ENCODE measurements around the gene ADSS1.

Gene ADSS1

GRCh38 chr14:104723651-104724406, at the start of gene ADSS1:
Gene ADSS1, plus strand, starts transcription at chr14:104724229. Its CDS starts 42 bp downstream, at chr14:104724271.
- in situ Hi-C loops (cut with MboI; ENCODE audit: low sequenced_read_pairs) = no loop called here

DNA sequence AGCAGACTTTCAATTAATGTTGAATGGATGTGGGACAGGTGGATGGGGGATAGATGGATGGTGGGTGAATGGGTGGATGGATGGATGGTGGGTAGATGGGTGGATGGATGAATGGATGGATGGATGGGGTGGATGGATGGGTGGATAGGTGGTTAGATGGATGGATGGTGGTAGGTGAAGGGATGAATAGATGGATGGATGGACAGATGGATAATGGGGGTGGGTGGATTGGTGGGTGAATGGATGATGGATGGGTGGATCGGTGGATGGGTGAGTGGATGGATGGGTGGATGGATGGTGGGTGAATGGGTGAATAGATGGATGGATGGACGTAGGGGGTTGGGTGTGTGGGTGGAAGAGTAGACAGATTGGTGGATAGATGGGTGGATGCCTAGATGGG, 48.6 kb upstream of the ADSS1 start:
- in situ Hi-C loops (cut with MboI; ENCODE audit: low sequenced_read_pairs) = no loop called here

DNA sequence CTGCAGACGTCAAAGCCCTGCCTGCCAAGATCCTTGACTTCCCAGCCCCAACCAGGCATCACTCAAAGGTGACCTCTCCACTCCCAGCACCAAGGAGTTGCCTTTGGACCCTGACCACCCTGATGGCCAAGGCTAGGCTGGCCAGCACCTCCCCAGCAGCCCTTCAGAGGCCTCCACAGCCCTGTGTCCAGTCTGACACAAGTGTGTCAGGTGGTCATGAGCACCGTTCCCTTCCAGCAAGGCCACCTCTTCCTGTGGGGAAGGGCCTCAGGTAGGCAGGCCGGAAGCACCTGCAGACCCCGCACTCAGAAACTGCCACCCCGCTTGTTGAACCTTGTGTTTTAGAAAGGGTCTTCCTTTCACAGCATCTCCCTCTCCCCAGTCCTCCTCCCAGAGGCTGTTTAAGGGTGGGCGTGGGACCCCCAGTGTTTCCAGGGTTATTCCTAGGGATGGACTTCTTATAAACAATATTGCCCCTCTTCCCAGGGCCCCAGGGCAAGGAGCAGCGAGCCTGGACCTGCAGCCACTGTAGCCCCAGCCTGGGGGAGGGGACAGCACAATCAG, 47.8 kb upstream of the ADSS1 start:
- in situ Hi-C loops (cut with MboI; ENCODE audit: low sequenced_read_pairs) = no loop called here

DNA sequence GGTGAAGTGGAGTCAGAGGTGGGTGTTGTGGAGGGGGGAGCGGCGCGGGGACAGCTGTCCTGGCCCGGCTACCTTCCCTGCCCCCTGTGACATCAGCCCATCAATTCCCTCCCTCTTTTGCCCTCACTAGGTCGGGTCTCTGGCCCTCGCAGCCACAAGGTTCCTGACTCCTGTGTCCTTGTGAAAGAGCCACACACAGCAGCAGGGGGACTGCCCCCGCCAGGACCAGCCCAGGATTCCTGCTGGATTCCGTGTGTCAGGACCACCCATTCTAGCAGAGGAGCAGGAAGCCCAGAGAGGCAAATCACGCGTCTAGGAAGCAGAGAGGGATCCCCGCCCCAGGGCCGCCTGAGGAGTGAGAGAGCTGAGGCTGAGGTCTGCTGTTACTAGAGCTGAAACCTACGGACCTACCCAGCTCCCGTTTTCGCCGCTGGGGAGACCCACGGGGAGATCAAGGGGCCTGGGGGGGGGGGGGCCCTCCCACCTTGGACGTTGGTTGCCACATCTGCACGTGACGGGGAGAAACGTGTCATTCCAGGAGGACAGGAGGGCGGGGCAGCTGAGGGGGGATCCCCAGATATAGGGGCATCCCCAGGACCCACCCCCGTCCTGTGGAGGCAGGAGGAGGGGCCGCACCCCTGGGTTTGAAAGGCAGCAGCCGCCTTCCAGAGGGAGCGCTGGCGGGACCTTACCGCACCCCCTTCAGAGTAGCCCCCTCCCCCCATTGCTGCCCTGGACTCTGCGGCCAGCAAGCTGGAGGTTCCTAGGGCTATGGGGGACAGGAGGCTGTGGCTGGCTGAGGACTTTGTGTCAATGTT, 47.1 kb upstream of the ADSS1 start:
- in situ Hi-C loops (cut with MboI; ENCODE audit: low sequenced_read_pairs) = no loop called here

DNA sequence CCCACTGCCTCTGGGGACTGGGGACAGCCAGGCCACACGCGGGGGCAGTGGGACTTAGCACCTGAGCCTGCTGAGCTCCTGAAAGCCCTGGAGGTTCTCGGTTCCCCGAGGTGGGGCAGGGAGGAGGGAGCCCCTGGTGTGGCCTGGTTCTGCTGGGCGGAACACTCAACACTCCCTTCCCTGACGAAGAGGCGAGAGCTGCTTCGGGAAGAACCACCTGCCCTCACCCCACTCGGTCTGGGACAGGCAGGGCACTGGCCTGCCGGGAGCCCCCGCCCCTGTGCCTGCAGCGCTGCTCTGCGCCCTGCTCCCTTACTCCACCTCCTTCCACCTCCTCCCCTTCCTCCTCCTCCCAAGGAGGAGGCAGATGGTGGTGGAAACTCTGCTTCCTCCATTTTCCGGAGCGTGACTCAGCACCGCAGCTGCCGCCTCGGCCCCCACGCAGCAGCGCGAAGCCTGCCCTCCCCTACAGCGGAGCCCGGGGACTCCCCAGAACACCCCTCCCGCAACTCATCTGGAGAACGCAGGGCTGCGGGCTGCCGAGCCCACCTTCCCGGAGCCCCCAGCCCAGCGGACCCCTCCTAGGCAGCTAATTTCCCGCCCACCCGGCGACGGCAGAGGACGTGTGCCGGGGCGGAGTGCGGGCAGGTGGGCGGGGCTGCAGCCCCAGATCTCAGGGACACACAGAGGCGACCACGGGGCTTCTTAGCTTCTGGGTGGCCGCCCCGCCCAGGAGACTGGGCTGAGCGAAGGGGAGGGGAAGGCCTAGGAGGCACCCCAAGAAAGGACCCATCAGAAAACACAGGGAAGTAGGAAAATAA, 46.3 kb upstream of the ADSS1 start:
- in situ Hi-C loops (cut with MboI; ENCODE audit: low sequenced_read_pairs) = no loop called here

DNA sequence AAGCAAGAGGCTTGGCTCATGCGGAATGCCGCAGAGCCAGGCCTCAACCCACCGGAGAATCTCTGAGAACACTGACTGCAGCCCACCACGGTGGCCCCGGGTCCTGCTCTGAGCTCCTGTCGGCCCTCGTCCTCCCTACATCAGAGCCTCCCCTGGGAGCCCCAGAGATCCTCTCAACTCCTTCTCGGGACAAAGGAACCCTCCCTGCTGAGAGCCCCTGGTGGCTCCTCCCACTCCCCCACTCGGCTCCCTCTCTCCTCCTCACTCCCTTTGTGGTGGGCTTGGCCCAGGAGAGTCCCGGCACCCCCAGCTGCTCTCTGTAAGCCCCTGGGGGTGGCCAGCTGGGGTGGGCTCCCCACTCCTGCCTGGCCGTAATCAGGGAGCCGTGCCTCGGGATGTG, 45.7 kb upstream of the ADSS1 start:
- in situ Hi-C loops (cut with MboI; ENCODE audit: low sequenced_read_pairs) = no loop called here

GRCh38 chr14:104678901-104679705, 44.9 kb upstream of the ADSS1 start:
- in situ Hi-C loops (cut with MboI; ENCODE audit: low sequenced_read_pairs) = no loop called here

DNA sequence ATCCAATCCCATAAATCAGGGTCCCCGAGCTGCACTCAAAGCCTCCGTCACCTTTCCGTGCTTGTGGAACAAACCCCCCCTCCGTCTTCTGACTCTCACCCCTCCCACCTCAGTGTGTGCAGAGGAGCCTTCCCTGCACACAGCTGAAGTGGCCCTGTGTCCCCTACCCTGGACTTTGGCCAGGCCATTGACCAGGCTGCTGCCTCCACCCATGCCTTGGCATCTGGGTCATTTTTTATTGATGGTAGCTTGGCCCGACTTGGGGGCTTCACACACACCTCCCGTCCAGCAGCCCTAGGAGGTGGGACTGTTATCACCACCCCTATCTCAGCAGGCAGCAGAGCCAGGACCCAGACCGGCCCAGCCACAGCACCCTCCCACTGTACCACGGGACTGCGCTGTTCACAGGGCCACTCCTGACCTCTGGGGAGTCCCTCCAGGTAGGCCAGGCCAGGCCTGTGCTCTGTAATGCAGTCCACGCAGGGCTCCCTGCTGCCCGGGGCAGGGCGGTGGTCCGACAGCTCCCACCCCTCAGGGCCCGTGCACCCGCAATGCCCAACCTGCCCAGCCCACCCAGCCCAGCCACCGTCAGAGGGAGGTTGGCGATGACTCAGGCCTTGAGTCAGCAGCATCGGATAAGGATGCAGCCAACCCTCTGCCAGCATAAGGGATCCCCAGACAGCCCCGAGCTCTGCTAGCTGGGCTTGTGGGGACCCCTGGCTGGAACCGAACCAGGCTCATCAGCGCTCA, 43.8 kb upstream of the ADSS1 start:
- in situ Hi-C loops (cut with MboI; ENCODE audit: low sequenced_read_pairs) = no loop called here

- in situ Hi-C loops (cut with MboI; ENCODE audit: low sequenced_read_pairs) = no loop called here
These were observed 43.0 kb upstream of the ADSS1 start for GRCh38 chr14:104680806-104681688.

- in situ Hi-C loops (cut with MboI; ENCODE audit: low sequenced_read_pairs) = no loop called here
These were observed 42.3 kb upstream of the ADSS1 start for GRCh38 chr14:104681689-104682074.

- in situ Hi-C loops (cut with MboI; ENCODE audit: low sequenced_read_pairs) = no loop called here
These were observed 41.9 kb upstream of the ADSS1 start for GRCh38 chr14:104682107-104682593.

DNA sequence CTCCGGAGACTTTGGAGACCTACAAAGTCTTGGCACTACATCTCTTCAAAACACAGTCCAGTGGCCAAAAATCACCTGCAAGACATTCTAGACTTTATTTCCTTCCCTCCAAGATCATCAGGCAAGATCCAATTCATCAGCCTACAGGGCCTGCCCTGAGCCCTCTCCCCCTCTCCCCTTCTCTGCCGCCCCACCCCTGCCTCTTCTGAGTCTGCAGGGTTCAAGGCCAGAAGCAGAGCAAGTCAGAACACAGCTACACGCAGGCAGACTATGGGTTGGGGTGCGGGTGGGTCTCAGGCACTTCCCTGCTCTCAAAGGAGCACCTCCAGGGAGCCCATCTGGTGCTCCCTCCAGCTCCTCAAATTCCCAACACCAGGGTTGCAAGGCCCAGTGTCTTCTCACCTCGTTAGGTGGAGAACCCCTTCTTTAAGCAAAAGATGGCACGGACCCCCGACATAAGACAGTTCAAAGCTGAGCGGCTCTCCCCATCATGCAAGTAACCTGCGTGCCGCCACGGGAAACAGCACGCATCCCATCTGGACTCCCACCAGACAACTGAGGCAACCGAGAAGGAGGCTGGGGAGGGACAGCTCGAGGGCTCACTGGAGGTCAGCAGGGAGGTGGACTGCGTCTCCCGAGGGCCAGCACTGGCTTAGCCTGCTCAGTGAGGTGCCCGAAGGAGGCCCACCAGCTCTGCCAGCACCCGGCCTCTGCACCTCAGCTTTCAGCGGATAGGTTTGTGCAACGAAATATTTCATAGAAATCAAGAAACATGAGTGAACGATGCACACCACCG, 40.2 kb upstream of the ADSS1 start:
- in situ Hi-C loops (cut with MboI; ENCODE audit: low sequenced_read_pairs) = no loop called here

GRCh38 chr14:104684449-104684821, 39.6 kb upstream of the ADSS1 start:
- in situ Hi-C loops (cut with MboI; ENCODE audit: low sequenced_read_pairs) = no loop called here

- in situ Hi-C loops (cut with MboI; ENCODE audit: low sequenced_read_pairs) = no loop called here
These were observed 38.6 kb upstream of the ADSS1 start for GRCh38 chr14:104685216-104685997.

DNA sequence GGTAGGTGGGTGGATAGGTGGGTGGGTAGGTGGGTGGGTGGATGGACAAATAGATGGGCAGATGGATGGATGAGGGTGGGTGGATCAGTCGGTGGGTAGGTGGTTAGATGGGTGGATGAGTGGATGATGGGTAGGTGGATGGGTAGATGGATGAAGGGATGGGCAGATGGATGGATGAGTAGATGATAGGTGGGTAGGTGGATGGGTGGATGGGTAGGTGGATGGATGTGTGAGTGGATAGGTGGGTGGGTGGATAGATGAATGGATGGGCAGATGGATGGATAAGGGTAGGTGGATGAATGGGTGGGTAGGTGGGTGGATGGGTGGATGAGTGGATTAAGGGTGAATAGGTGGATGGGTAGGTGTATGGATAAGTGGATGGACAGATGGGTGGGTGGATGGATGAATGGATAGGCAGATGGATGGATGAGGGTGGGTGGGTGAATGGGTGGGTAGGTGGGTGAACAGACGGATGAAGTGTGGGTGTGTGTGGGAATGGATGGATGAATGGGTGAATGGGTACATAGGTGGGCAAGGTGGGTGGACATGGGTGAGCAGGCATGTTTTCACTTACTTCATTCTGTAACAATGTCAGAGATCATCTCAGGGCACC, 37.9 kb upstream of the ADSS1 start:
- in situ Hi-C loops (cut with MboI; ENCODE audit: low sequenced_read_pairs) = no loop called here
